ENCODE measurements around the gene VPS33A.
"Not testable (repeated sequence)": the region's sequence is repeated elsewhere in the genome, so short reads cannot be mapped to it uniquely, and the experiment has no call there.

Gene VPS33A
- 32.4 to 33.4 reads per million in 2 donors for total RNA-seq

GRCh38 chr12:122266230-122266901 lies at the start of gene VPS33A:
TSS of gene VPS33A (minus strand) at chr12:122266494. CDS start at chr12:122266408, 86 bp downstream.
- DNase-seq = peak; percentile 82

GRCh38 chr12:122312926-122313325 lies 46.6 kb upstream of the VPS33A start:
- no peak for DNase-seq

DNA sequence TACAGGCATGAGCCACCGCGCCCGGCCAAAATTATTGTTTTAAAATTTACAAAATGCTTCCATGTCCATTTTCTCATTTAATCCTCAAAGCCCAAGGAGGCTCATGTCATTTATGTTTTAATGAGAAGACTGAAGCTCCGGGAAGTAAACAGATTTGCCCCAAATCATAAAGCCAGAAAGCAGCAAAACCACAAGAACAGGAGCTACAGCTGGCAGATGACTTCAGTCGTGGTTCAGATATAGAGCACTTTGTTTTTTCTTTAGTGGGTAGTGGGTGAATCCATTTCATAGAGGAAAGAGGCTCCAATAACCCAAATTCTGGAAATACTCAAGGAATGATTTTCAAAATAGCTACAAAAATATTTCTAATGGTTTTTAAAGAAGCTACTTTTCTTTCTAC lies 45.4 kb upstream of the VPS33A start:
- DNase-seq = no peak

DNA sequence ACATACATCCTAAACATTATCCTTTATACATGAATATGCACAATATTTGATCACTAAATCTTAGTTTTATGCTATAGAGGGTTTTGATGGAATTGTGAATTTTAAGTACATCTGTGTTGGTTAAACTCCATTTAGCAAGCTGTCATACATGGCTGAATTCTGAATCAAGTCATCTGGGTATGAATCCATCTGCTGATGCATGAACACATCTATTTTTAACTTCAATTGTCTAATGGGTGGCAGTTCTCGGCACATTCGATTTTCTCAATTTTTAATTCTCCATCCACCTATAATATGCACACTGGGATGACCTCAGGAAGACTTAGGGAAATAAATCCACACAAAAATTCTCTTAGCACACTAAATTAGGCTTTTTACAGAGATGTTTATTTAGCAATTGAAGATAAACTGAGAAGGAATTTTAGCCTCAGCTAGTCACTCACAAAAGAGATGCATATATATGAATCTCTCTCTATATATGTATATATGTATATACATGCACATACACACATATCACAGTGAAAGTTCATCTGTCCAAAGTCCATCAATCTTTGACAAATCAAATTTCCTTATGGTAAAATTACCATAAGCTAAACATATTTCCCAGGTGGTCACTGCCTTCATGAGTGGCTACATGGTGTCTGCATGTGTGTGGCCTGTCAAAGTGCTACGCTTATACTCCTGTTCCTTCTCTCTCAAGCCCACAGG lies 44.5 kb upstream of the VPS33A start:
- no peak for DNase-seq

DNA sequence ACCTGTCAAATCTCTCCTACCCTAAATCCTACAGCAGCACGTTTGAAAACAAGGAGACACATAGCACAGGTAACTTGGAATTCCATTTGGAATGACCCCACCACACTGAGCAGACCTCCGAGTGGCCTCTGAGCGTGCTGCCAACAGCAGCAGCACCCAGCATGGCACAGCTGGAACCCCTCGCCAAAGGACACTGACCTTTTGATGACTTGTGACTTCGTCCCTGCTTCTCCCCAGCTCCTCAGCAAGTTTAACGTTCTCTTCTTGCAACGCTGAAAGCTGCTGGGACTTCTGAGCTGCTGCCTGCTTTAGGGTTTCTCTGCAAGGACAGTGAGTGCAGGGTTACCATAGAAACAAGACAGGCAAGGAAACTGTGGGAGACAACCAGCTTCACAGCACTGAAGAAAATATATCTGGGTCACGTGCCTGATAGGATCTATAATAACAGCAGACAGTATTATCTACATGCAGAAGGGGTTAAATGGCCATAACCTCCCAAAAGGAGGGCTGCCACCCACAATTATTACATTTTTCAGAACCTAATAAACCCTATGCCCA lies 43.3 kb upstream of the VPS33A start:
- DNase-seq = no peak

DNA sequence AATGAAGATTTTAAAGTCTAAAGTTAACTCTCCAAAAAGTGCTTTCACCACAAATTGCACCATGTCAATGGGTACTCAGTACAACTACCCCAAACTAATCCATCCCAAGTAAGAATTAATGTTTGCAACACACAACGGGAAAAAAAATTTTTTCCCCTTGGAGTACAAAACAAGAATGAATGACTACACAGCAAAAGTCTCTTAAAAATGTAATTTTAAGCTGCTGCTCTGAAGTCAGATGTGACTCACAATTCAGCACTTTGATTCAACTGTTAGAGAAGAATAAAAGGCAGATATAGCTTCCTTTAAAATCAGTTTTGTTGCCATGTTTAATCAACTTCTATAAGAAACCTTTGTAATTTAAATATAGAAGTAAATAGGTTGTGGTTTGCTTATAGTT lies 42.5 kb upstream of the VPS33A start:
- DNase-seq = no peak

DNA sequence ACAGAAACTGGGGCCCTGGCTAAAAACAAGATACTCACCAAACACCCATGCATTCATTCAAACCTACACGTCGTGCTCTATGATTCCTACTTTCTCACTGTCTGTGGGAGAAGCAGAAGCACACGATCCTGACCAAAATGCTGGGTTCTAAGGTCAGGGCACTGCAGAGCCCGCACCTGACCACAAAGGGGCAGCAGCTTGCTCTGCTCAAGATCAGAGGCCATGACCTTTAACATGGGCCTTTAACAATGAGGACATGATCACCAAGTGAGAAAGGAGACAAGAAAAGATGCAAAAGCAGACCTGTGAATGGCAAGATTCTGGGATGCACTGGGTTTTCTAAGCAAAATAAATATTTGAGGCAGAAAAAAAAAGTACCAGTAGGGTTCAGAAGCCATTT lies 40.1 kb upstream of the VPS33A start:
- DNase-seq = no peak

GRCh38 chr12:122304924-122305323 lies 38.6 kb upstream of the VPS33A start:
- no peak for DNase-seq

DNA sequence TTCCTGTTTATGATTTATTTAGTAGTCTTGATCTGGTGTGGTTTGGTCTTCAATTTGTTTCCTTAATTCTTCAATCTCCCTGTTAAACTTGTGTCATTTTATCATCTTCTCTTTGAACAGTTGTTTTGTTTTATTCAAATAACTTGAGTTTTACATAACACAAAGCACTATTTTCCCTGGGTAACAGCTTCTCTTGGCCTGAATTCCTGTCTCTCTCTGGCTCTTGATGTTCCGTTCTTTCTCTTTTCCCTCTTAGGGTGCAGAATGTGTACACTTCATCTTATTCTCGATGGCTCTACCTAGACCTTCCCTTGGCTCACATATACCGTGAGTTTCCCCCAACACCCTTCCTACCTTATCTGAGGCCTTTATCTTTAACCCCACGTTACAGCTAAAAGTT lies 36.8 kb upstream of the VPS33A start:
- no peak for DNase-seq

DNA sequence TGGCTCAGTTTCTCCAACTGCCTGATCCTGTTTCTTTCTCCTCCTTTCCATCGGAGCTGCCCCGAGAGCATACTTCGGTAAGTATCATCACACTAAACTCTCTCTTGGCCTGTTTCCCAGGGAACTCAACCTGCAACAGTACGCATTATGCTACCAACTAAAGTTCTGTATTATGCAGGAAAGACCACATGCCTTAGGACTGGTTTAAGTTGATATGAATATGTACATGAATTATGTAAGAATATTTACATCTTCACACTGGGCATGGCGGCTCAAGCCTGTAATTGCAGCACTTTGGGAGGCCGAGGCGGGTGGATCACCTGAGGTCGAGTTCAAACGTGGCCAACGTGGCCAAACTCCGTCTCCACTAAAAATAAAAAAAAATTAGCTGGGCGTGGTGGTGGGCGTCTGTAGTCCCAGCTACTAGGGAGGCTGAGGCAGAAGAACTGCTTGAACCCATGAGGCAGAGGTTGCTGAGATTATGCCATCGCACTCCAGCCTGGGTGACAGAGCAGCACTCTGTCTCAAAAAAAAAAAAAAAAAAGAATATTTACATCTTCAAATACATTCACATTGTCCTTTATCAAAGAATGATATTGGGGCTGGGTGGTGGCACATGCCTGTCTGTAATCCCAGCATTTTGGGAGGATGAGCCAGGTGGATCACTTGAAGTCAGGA lies 31.9 kb upstream of the VPS33A start:
- DNase-seq = no peak

- no peak for DNase-seq
These were observed 31.2 kb upstream of the VPS33A start for GRCh38 chr12:122297494-122297893.

DNA sequence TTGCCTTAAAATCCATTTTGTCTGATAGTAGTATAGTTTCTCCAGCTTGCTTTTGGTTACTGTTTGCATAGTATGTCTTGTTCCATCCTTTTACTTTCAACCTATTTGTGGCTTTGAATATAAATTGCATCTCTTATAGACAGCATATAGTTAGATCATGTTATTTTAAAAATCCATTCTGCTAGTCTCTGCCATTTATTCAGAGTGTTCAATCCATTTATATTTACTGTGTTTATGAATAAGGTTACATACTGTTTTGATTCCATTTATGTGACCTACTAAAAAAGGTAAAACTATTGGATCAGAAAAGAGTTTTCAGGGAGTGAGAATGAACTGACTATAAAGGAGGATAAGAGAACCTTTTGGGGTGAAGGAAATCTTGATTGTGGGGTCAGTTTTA lies 29.6 kb upstream of the VPS33A start:
- no peak for DNase-seq

- DNase-seq = no peak
These were observed 26.8 kb upstream of the VPS33A start for GRCh38 chr12:122293081-122293480.

DNA sequence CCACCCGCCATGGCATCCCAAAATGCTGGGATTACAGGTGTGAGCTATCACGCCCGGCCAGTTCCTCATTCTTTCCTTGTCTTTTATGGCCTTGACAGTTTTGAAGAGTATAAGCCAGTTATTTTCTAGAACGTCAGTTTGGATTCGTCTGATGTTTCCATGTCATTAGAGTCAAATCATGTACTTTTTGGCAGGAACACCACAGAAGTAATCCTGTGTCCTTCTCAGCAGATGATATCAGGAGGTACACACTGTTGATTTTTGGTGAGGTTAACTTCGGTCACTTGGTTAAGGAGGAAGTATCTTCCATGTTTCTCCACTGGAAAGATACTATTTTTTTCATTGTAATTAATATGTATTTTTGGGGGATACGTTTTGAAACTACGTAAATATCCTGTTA lies 25.1 kb upstream of the VPS33A start:
- DNase-seq = no peak

- no peak for DNase-seq
These were observed 17.4 kb upstream of the VPS33A start for GRCh38 chr12:122283680-122284079.

- no peak for DNase-seq
These were observed 15.8 kb upstream of the VPS33A start for GRCh38 chr12:122282061-122282460.

DNA sequence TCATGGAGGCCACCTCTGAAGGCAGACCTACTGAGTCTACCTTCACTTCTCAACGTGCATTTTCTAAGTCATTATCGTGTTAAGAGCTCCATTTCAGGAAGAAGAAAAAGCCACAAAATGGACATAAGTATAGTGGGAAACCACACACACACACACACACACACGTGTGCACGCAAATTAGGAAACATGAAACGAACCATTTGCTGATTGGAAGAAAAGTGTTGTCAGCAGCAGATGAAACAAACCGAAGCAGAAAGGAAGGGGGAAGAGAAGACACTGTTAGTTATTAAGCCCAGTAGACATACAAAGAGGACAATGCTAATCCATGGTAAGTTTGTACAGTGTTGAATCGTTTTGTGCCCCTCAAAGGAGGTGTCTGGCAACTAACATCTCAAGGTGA lies 9.9 kb upstream of the VPS33A start:
- no peak for DNase-seq

- no peak for DNase-seq
These were observed 9.2 kb upstream of the VPS33A start for GRCh38 chr12:122275459-122275858.

DNA sequence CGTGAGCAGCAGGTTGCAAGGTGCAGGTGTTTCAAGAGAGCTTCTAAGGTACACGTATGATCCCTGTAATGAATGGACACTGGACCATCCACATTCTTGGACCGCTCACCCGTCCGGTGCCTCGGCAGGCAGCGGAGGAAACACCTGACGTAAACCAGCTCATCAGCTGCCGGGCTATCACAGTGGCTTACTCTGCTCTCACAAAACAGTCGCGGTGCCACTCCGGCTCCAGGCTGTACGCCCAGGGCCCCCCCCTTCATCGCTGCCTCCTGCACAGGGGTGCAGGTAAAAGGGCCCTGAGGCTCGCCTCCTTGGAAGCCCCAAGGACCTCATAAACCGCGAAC lies 436 bp downstream of the VPS33A start:
- peak; percentile 39 for DNase-seq

GRCh38 chr12:122265476-122265875 lies 818 bp downstream of the VPS33A start:
- no peak for DNase-seq

DNA sequence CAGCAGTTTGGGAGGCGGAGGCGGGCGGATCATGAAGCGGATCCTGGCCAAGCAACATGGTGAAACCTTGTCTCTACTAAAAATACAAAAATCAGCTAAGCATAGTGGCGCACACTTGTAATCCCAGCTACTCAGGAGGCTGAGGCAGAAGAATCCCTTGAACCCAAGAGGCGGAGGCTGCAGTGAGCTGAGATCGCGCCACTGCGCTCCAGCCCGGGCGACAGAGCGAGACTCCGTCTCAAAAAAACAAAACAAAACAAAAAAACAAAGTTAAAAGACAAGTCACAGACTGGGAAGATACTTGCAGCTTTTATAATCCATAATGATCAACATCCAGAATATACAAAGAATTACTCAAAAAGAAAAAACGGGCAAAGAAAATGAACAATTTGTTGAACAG lies 5.6 kb downstream of the VPS33A start:
- DNase-seq = not testable (repeated sequence)

- not testable (repeated sequence) for DNase-seq
These were observed 7.4 kb downstream of the VPS33A start for GRCh38 chr12:122258939-122259338.

DNA sequence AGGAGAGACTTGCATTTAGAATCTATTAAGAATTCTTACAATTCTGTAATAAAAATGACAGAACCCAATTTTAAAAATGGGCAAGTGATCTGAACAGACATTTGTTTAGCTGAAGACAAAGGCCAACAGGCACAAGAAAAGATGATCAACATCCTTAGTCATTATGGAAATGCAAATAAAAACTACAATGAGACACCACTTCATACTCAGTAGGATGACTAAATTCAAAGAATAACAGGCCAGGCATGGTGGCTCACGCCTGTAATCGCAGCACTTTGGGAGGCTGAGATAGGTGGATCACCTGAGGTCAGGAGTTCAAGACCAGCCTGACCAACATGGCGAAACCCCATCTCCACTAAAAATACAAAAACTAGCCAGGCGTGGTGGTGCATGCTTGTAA lies 7.8 kb downstream of the VPS33A start:
- DNase-seq = not testable (repeated sequence)

DNA sequence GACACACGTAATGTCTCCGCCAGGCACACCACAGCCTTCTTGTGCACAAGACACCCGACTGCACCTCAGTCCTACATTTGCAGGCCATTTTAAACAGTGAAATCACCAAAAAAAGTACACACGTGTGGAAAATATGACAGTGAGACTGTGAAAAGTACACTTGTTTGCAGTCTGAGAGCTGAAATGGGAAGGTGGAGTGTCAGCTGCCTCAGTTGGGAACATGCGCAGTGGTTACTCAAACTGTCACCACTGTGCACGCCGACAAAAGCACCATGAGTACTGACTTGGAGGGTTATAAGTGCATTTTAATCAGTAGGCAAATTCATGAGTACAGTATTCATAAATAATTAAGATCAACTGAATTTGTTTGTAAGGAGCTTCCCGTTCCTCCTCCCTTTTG lies 15.8 kb downstream of the VPS33A start:
- DNase-seq = no peak
